Measurements from ENCODE around the gene CDK8. TPM values are rescaled to one million over a fixed set of nuclear protein-coding genes. Genes with fewer than 3 reads are reported as not detected.

Gene CDK8
- total and polyA plus RNA-seq, 2 experiments from 2014 or later: 16.1 to 27.0 TPM

DNA sequence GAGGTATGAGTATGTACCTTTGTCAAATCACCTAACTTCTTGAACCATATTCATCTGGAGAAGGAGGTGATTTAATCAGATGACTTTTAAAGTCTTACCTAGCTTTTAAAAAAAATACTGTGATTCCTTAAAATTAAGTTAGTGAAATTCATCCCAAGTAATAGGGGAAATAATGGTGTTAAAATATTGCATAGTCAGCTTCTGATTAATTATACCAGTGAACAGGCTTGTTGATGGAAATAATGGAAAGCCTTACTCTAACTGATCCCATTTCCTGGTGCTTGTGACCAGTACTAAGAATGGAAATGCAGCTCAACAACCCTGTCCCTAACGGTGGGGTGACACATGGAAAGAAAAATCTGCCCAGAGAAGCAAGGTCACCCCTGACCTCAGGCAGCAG is 130.7 kb downstream of the CDK8 start:
- TF ChIP-seq EZH2phosphoT487 (IDR thresholded peaks at IDR 0.05; ENCODE audit: low read depth, severe bottlenecking, unreplicated experiment) (no peak), EZH2 (IDR thresholded peaks at IDR 0.05; ENCODE audit: borderline replicate concordance) (no peak)
- Histone ChIP-seq H3K4me1 (ENCODE audit: insufficient read depth) (no peaks in the 10 kb centered on the region), H3K9me3 (ENCODE audit: low read depth) (no peaks in the 10 kb centered on the region), H3K36me3 (replicated peaks; ENCODE audit: insufficient read depth, low read depth) (no peaks in the 10 kb centered on the region), H2AFZ (no peak overlapping the region), H3K4me2 (no peak overlapping the region), H3K4me3 (no peak overlapping the region), H3K27ac (no peak overlapping the region), H3K79me2 (no peaks in the 10 kb centered on the region), H3K27me3 (no peaks in the 10 kb centered on the region), H3K9me2 (replicated peaks; ENCODE audit: insufficient read depth) (no peaks in the 10 kb centered on the region), H4K20me1 (ENCODE audit: insufficient read depth, poor library complexity, severe bottlenecking) (no peaks in the 10 kb centered on the region)
- no peak for DNase-seq (ENCODE audit: low spot score)
- WGBS (ENCODE audit: low lambda C conversion rate, missing lambda C conversion rate): 78% methylated on average over 1 of the region's 1 CpG

DNA sequence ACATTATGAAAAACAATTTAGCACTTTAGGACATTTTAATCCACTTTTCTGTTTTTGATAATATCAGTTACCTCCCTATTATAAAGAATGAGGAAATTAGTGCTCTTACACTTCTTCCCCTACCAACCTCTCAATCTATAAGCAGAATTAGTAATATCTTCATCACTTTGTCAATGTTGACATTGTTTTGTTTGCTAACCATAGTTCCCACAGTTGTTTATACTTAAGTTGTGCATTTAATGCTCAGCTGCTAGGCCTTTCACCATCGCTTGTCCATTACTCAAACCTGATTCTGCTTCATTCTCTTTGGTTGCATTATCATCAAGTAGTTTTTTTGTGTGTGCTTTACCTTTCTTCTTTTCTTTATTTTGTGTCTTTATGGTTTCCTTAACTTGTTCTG is 132.1 kb downstream of the CDK8 start:
- 91% methylated on average over 1 of the region's 1 CpG for WGBS (ENCODE audit: low lambda C conversion rate, missing lambda C conversion rate)
- Histone ChIP-seq H3K4me1 (ENCODE audit: insufficient read depth) (no peaks in the 10 kb centered on the region), H2AFZ (no peak overlapping the region), H4K20me1 (ENCODE audit: insufficient read depth, poor library complexity, severe bottlenecking) (no peaks in the 10 kb centered on the region), H3K4me3 (no peak overlapping the region), H3K27ac (no peak overlapping the region), H3K9me3 (ENCODE audit: low read depth) (no peaks in the 10 kb centered on the region), H3K27me3 (no peaks in the 10 kb centered on the region), H3K4me2 (no peak overlapping the region), H3K9me2 (replicated peaks; ENCODE audit: insufficient read depth) (no peaks in the 10 kb centered on the region), H3K36me3 (replicated peaks; ENCODE audit: insufficient read depth, low read depth) (no peaks in the 10 kb centered on the region), H3K79me2 (no peaks in the 10 kb centered on the region)
- TF ChIP-seq, protein P1, sequence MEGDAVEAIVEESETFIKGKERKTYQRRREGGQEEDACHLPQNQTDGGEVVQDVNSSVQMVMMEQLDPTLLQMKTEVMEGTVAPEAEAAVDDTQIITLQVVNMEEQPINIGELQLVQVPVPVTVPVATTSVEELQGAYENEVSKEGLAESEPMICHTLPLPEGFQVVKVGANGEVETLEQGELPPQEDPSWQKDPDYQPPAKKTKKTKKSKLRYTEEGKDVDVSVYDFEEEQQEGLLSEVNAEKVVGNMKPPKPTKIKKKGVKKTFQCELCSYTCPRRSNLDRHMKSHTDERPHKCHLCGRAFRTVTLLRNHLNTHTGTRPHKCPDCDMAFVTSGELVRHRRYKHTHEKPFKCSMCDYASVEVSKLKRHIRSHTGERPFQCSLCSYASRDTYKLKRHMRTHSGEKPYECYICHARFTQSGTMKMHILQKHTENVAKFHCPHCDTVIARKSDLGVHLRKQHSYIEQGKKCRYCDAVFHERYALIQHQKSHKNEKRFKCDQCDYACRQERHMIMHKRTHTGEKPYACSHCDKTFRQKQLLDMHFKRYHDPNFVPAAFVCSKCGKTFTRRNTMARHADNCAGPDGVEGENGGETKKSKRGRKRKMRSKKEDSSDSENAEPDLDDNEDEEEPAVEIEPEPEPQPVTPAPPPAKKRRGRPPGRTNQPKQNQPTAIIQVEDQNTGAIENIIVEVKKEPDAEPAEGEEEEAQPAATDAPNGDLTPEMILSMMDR (IDR thresholded peaks at IDR 0.05; ENCODE audit: poor library complexity): no peak
- TF ChIP-seq EZH2phosphoT487 (IDR thresholded peaks at IDR 0.05; ENCODE audit: low read depth, severe bottlenecking, unreplicated experiment) (no peak), EZH2 (IDR thresholded peaks at IDR 0.05; ENCODE audit: borderline replicate concordance) (no peak)
- no peak for DNase-seq (ENCODE audit: low spot score)

DNA sequence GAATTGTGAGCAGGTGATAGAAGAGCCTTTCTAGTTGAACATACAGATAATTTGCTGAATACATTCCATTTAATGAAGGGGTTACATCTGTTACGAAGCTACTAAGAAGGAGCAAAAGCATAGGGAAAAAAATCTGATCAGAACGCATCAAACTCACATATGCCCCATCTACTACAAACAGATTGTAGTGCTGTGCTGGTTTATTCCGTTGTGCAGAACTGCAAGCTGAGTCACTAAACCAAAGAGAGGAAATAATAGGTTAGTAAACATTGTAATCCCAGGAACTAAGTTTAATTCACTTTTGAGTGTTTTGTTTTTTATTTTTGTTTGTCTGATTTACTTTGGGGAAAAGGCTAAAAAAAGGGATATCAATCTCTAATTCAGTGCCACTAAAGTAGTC is 136.3 kb downstream of the CDK8 start:
- H2AFZ ChIP-seq: no peak overlapping the region
- no peaks in the 10 kb centered on the region for H3K79me2 ChIP-seq
- H3K27ac ChIP-seq: no peak overlapping the region
- H3K9me3 ChIP-seq (ENCODE audit: low read depth): no peaks in the 10 kb centered on the region
- H3K9me2 ChIP-seq (replicated peaks; ENCODE audit: insufficient read depth): no peaks in the 10 kb centered on the region
- no peaks in the 10 kb centered on the region for H3K36me3 ChIP-seq (replicated peaks; ENCODE audit: insufficient read depth, low read depth)
- DNase-seq (ENCODE audit: low spot score): no peak
- TF ChIP-seq EZH2phosphoT487 (IDR thresholded peaks at IDR 0.05; ENCODE audit: low read depth, severe bottlenecking, unreplicated experiment): no peak
- TF ChIP-seq, protein P1 (IDR thresholded peaks at IDR 0.05; ENCODE audit: poor library complexity): no peak
- no peak for TF ChIP-seq EZH2 (IDR thresholded peaks at IDR 0.05; ENCODE audit: borderline replicate concordance)
- no peak overlapping the region for H3K4me2 ChIP-seq
- H3K4me3 ChIP-seq: no peak overlapping the region
- 84% methylated on average over 3 of the region's 3 CpGs for WGBS (ENCODE audit: low lambda C conversion rate, missing lambda C conversion rate)
- no peaks in the 10 kb centered on the region for H3K27me3 ChIP-seq
- H3K4me1 ChIP-seq (ENCODE audit: insufficient read depth): no peaks in the 10 kb centered on the region
- H4K20me1 ChIP-seq (ENCODE audit: insufficient read depth, poor library complexity, severe bottlenecking): no peaks in the 10 kb centered on the region

DNA sequence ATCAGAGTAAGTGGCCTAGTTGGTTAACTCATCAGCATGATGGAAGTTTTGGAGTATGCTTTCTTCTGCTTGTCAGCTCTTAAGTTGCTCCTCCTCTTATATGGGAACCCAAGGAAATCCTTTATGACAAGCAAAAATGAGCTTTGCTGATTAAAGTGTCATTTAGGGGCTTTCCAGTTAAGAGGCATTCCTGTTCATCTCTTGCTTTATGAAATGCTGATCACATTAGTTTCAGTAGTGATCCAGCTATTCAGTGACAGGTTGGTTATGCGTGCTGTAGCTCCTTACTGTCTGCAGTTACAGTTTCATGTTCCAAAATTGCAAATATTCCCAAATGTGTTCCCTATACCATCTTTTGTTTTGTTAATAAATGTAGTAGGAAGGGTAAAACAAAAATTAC is 146.6 kb downstream of the CDK8 start:
- 100% methylated on average over 1 of the region's 1 CpG for WGBS (ENCODE audit: low lambda C conversion rate, missing lambda C conversion rate)
- H2AFZ ChIP-seq: no peak overlapping the region
- DNase-seq (ENCODE audit: low spot score): no peak
- no peaks in the 10 kb centered on the region for H3K36me3 ChIP-seq (replicated peaks; ENCODE audit: insufficient read depth, low read depth)
- no peak overlapping the region for H3K27ac ChIP-seq
- no peak overlapping the region for H3K4me3 ChIP-seq
- H3K4me1 ChIP-seq (ENCODE audit: insufficient read depth): no peaks in the 10 kb centered on the region
- H3K27me3 ChIP-seq: no peaks in the 10 kb centered on the region
- no peaks in the 10 kb centered on the region for H3K9me3 ChIP-seq (ENCODE audit: low read depth)
- no peak overlapping the region for H3K4me2 ChIP-seq
- no peaks in the 10 kb centered on the region for H4K20me1 ChIP-seq (ENCODE audit: insufficient read depth, poor library complexity, severe bottlenecking)
- no peaks in the 10 kb centered on the region for H3K9me2 ChIP-seq (replicated peaks; ENCODE audit: insufficient read depth)
- TF ChIP-seq EZH2 (IDR thresholded peaks at IDR 0.05; ENCODE audit: borderline replicate concordance) (no peak), EZH2phosphoT487 (IDR thresholded peaks at IDR 0.05; ENCODE audit: low read depth, severe bottlenecking, unreplicated experiment) (no peak)
- TF ChIP-seq, protein P1 (IDR thresholded peaks at IDR 0.05; ENCODE audit: poor library complexity): no peak
- H3K79me2 ChIP-seq: no peaks in the 10 kb centered on the region
